Tongue (tissue), 2 donors: ENCODE data around the gene GRHL1. TPM values are rescaled to one million over a fixed set of nuclear protein-coding genes. Genes with fewer than 3 reads are reported as not detected.

Experiments used
- DNase-seq: peaks from one replicate; pipeline ENCODE4 v3.0.0-alpha.2; 2015
- total RNA-seq: library from RNA; depleted of rRNA; stranded (reverse); fragments of >200 nt; gene quantifications from one replicate; pipeline ENCODE4 v1.2.3, GENCODE V29; 2014

The GRHL1 gene
- total RNA-seq, 1 donor from 2014 or later = 50.3 TPM

- DNase-seq = no peak
These were observed 43.0 kb downstream of the GRHL1 start for GRCh38 chr2:9994462-9994861.

GRCh38 chr2:9995059-9995458 lies 43.6 kb downstream of the GRHL1 start:
- DNase-seq = no peak

DNA sequence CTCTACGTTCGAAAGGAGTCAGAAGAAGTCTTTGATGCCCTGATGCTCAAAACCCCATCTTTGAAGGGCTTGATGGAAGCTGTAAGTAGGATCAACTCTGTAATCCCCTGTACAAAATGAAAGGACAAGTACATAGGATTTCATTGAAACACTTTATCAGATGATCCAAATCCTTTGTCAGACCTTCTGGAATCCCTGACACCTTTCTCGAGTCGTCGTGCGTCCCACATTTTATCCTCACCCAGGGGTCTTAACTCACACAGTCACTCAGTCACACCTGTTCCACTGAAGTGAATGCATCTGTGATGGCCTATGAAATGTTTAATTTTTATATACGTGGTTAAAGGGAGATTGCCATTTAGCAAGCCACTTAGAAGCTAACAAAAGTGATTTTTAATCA lies 44.8 kb downstream of the GRHL1 start:
- no peak for DNase-seq

- no peak for DNase-seq
These were observed 46.4 kb downstream of the GRHL1 start for GRCh38 chr2:9997936-9998335.

GRCh38 chr2:9998916-9999654 lies 47.6 kb downstream of the GRHL1 start:
- DNase-seq = no peak

DNA sequence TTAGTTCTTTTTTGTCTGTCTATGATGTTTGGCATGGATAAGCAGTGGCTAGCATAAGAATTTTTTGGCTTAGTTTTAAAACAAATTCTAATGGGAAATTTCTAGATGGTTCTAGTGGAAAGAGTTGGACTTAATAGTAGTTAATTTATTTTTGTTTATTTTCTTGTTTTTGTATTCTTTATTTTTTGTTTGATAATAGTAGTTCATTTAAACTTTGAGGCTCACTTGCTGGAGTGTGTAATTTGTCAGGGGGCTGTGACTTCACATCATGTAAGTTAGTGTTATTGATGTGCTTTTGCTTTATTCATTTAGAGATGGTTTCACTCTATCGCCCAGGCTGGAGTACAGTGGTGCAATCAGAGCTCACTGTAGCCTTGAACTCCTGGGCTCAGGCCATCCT lies 48.2 kb downstream of the GRHL1 start:
- no peak for DNase-seq

DNA sequence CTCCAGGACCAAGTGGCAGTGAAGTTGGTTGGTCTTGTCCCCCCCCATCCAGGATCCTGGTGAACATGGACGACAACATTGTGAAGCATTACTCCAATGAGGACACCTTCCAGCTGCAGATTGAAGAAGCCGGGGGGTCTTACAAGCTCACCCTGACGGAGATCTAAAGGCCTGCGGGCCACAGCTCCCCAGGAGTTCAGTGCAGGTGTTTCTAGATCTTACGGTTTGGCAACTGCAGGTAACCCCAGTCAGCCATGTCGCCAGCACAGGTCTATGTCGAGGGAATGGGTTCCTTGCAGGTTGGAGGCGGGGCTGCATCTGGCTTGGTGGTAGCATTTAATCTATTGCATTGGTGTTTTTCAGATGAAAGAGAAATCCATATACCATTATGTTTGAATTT lies 49.0 kb downstream of the GRHL1 start:
- no peak for DNase-seq

- DNase-seq = no peak
These were observed 50.1 kb downstream of the GRHL1 start for GRCh38 chr2:10001586-10001985.

GRCh38 chr2:10002109-10002508 lies 50.6 kb downstream of the GRHL1 start:
- no peak for DNase-seq

DNA sequence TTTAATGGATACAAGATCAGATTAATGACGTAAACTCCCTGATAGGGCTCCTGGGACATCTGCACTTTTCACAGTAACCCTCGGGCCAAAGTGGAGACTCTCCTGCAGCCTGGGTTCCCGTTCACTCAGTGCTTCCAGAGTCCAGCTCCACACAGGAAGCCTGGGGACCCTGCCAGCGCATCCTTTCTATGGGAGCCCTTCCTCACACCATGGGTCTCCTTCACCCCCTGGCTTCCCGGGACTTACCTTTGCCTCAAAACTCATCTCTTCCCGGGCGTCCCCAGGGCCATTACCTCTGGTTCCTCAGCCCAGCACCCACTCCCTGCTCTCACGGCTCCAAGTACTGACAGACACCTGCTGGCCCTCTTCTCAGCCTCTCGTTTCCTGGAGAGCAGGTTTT lies 51.2 kb downstream of the GRHL1 start:
- no peak for DNase-seq

DNA sequence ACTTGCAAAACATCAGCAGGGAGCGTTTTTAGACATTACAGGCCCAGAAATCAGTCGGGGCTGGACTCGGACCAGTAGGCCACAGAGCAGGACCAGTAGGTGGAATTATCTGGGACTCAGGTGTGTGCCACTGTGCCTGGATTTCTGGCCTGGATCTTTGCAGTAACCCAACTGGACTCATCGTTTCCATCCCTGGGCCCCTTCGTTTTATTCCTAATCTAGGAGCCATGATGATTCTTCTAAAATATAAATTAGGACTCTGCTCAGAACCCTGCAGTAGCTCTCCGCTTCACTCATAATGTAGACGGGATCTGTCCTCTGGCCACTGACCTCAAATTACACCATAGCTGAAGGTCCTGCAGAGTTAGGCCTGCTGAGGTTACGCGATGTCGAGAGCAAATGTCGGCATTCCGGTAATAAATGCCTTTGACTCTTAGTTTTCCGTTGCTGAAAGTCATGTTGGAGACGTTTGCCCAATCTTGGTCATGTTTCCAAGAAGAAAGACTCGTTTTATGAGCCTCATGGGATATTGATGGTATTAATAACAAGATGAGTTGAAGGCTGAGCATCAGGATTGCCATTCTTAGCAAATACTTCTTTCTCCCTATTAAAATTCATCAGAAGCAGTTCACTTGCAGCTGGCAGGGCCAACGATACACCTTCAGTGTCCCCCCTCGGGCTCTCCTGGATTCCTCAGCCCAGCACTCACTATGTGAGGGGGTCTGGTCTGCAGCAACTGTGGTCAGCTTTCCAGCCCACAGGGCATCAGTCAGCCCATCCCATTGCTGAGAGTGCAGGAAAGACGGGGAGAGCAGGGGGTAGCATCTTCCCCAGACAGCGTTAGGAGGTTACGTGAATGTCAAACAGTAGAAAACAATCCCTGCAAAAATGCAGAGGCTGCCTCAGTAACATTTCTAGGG lies 52.0 kb downstream of the GRHL1 start:
- DNase-seq = no peak

GRCh38 chr2:10004401-10004800 lies 52.9 kb downstream of the GRHL1 start:
- no peak for DNase-seq

GRCh38 chr2:10004836-10005235 lies 53.3 kb downstream of the GRHL1 start:
- DNase-seq = no peak

DNA sequence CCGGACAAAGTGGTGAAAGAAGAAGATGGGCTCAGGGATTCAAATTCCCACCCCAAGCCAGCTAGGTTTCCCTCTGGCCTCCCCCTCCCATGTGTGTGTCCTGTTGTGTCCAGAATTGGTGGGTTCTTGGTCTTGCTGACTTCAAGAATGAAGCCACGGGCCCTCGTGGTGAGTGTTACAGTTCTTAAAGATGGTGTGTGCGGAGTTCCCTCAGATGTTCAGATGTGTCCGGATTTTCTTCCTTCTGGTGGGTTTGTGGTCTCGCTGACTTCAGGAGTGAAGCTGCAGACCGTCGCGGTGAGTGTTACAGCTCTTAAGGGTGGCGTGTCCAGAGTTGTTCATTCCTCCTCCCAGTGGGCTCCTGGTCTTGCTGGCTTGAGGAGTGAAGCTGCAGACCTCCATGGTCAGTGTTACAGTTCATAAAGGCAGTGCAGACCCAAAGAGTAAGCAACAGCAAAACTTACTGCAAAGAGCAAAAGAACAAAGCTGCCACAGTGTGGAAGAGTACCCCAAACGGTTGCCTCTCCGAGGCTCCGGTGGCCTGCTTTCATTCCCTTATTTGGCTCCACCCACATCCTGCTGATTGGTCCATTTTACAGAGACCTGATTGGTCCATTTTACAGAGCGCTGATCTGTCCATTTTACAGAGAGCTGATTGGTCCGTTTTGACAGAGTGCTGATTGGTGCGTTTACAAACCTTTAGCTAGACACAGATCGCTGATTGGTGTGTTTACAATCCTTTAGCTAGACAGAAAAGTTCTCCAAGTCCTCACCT lies 54.2 kb downstream of the GRHL1 start:
- DNase-seq = no peak

- no peak for DNase-seq
These were observed 55.0 kb downstream of the GRHL1 start for GRCh38 chr2:10006236-10007161.

DNA sequence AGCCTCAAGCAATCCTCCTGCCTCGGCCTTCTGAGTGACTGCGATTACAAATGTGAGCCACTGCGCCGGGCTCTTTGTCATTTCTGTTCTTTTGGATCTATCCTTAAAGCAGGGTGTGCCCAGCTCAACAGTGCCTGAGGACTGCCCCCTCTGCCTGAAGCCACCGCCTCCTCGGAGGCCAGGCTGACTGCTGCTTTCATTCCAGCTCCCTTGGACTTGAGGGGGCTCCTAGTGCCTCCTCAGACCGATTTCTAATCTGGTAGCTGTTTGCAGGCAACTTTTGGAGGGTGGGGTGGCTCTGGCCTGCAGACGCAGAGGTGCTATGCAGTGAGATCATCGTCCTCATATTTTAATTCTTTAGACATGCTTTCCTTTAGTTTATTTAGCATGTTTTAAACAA lies 55.9 kb downstream of the GRHL1 start:
- DNase-seq = no peak

DNA sequence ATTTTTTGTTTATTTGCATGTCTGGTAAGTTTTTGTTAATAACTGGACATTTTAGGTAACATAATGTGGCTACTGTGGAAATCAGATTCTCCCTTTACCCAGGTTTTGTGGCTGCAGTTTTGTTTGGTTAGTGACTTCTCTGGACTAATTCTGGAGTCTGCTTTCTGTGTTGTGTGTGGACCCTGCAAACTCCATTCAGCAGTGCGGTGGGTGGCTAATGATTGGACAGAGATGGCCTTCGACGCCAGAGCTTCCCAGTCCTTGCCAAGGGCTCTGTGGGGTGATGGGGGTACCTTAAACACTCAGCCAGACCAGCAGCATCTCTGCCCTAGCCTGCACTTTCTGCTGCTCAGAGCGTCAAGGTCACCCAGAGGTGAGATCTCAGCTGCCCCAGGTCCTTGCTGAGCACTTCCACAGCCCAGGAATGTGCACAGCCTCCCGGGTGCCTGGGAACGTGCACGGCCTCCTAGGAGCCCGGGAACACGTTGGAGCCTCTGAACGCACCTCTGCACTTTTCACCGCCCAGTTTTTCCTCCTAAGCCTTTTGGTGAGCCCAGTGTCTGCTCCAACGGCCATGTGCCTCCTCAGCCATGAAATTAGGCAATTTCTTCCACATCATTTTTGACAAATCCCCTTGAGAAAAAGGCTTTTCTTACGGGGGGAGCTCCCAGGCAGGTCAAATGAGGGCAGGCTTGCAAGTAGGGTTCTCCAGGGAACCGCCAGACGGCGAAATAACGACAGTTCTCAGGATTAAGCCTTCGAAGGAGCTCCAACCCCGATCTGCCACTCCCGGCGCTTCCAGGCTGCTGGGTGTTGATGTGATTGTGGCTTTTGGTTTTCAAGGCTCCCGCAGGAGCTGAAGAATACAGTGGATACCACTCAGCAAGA lies 56.7 kb downstream of the GRHL1 start:
- no peak for DNase-seq

GRCh38 chr2:10008809-10009176 lies 57.3 kb downstream of the GRHL1 start:
- no peak for DNase-seq

- peak; percentile 64 for DNase-seq
These were observed 57.8 kb downstream of the GRHL1 start for GRCh38 chr2:10009271-10009810.
